HepG2 (cell line): ENCODE results near the gene RHOC. TPM values are rescaled to one million over a fixed set of nuclear protein-coding genes. Genes with fewer than 3 reads are reported as not detected.

ENCODE experiments used
- CHD2 ChIP-seq: IDR thresholded peaks from 2 replicates; pipeline ENCODE4 v1.6.1; 2011; ENCODE audit warnings: low read depth, low read length, improper control_type of control experiment
- GABPB1 ChIP-seq: IDR thresholded peaks from 2 replicates; pipeline ENCODE4 v1.6.1; 2016; ENCODE audit warnings: mild to moderate bottlenecking, missing genetic modification reagents, moderate library complexity, missing compliant biosample characterization
- GTF2F1 ChIP-seq: fragments of 150-350 bp; IDR thresholded peaks from 2 replicates; pipeline ENCODE4 v1.6.1; 2014; ENCODE audit warnings: low read length
- KDM3A ChIP-seq: IDR thresholded peaks from 2 replicates; pipeline ENCODE4 v1.6.1; 2018; ENCODE audit warnings: low read depth, missing compliant biosample characterization
- RBAK ChIP-seq: sonication (generic); formaldehyde crosslinking; IDR thresholded peaks from 2 replicates; pipeline ENCODE4 v1.5.1; 2020; ENCODE audit warnings: mild to moderate bottlenecking, missing genetic modification reagents
- ZFYVE20 ChIP-seq: sonication (generic); formaldehyde crosslinking; IDR thresholded peaks from 2 replicates; pipeline ENCODE4 v1.8.0; 2023; ENCODE audit warnings: low read depth, mild to moderate bottlenecking, moderate library complexity, missing genetic modification reagents, borderline replicate concordance
- ZNF75D ChIP-seq: sonication (generic); formaldehyde crosslinking; IDR thresholded peaks from 2 replicates; pipeline ENCODE4 v1.8.1; 2023; ENCODE audit warnings: missing genetic modification reagents, mild to moderate bottlenecking, borderline replicate concordance
- ZNF775 ChIP-seq: sonication (generic); formaldehyde crosslinking; IDR thresholded peaks from 2 replicates; pipeline ENCODE4 v1.4.0; 2020; ENCODE audit warnings: missing genetic modification reagents, mild to moderate bottlenecking, moderate library complexity, borderline replicate concordance
- polyA plus RNA-seq, 8 experiments: library from polyadenylated mRNA; depleted of rRNA in 3 of 8; stranded (reverse) in 7 of 8; unstranded in 1 of 8; fragments of >200 nt; fragmentation: Illumina TruSeq in 4 of 8; extraction: Trizol in 4 of 8; gene quantifications; 2 replicates each; pipeline versions ENCODE4 v1.2.1 to v1.2.3, GENCODE V29; 2011 to 2016; ENCODE audit warnings: low read depth in 4 of 8, missing spikeins in 1 of 8, mixed read lengths in 1 of 8; ENCODE audit not compliant: insufficient read depth in 1 of 8
- total RNA-seq, 5 experiments: library from RNA; depleted of rRNA; stranded (reverse); fragments of >200 nt; fragmentation: Illumina TruSeq; extraction: Trizol; gene quantifications; 2 replicates each; pipeline ENCODE4 v1.2.3, GENCODE V29; 2016; ENCODE audit warnings: low read depth in 1 of 5
- TF ChIP-seq, protein P1 (sequence below), 2 experiments: sonication (generic) in 1 of 2; formaldehyde crosslinking in 1 of 2; IDR thresholded peaks; 2 replicates each; pipeline versions ENCODE4 v1.4.0 to v1.6.1; 2018 to 2020; ENCODE audit warnings: missing genetic modification reagents in 2 of 2, borderline replicate concordance in 1 of 2, low read depth in 1 of 2, mild to moderate bottlenecking in 1 of 2, missing biosample characterization in 1 of 2
- TF ChIP-seq, protein P2 (sequence below), 2 experiments: fragments of 450-650 bp in 1 of 2; sonication (generic) in 1 of 2; formaldehyde crosslinking; IDR thresholded peaks; 2 replicates each; pipeline versions ENCODE4 v1.5.0 to v1.8.0; 2020 to 2022; ENCODE audit warnings: mild to moderate bottlenecking in 1 of 2, missing genetic modification reagents in 1 of 2
- TF ChIP-seq, protein P3 (sequence below): sonication (generic); formaldehyde crosslinking; IDR thresholded peaks from 2 replicates; pipeline ENCODE4 v1.9.0; 2022; ENCODE audit warnings: low read depth, missing genetic modification reagents
- TF ChIP-seq, protein P4 (sequence below): sonication (generic); formaldehyde crosslinking; IDR thresholded peaks from 2 replicates; pipeline ENCODE4 v1.5.1; 2020; ENCODE audit warnings: mild to moderate bottlenecking, missing genetic modification reagents, borderline replicate concordance
- TF ChIP-seq, protein P5 (sequence below): sonication (generic); formaldehyde crosslinking; IDR thresholded peaks from 2 replicates; pipeline ENCODE4 v1.5.0; 2020; ENCODE audit warnings: mild to moderate bottlenecking, missing genetic modification reagents
- TF ChIP-seq, protein P6 (sequence below): sonication (generic); formaldehyde crosslinking; IDR thresholded peaks from 2 replicates; pipeline ENCODE4 v1.5.1; 2020; ENCODE audit warnings: missing genetic modification reagents, mild to moderate bottlenecking, borderline replicate concordance

RHOC gene
- total and polyA plus RNA-seq, 2 of the 13 experiments (the other 11 are each of a cell fraction or from before 2014, with no cell fraction given), result 64.3 to 182 TPM

DNA sequence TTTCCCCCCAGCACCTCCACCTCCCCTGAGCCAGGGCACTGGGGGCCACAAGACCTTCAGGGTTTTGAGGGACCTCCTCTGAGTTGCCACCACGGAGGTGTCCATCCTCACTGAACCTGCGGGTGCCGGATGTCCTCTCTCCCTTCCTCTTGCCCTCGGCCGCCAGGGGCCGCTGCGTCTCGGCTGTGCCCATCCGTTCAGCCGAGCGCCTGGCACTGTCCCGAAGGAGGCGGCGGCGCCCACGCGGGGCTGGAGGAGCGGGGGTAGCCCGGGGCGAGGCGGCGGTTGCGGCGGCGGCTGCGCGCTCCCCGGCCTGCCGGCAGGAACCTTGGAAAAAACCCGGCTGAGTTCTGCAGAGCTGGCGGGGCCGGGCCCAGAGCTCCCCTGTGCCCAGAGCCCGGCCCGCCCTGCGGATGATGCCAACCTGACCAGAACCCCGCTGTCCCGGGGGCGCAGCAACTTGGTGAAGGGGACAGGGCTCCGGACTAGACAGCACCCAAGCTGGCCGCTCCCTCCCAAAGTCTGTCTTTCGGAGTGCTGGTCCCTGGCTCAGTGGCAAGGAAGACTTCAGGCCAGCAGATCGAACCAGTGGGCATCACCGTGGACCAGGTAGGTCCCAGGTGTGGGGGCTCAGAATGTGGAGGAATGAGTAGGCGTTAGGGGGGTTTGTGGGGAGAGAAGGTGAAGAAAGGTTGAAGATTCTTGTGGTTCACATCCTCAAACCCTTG is 11.9 kb upstream of the RHOC start (continued):
- TF ChIP-seq, protein P1, sequence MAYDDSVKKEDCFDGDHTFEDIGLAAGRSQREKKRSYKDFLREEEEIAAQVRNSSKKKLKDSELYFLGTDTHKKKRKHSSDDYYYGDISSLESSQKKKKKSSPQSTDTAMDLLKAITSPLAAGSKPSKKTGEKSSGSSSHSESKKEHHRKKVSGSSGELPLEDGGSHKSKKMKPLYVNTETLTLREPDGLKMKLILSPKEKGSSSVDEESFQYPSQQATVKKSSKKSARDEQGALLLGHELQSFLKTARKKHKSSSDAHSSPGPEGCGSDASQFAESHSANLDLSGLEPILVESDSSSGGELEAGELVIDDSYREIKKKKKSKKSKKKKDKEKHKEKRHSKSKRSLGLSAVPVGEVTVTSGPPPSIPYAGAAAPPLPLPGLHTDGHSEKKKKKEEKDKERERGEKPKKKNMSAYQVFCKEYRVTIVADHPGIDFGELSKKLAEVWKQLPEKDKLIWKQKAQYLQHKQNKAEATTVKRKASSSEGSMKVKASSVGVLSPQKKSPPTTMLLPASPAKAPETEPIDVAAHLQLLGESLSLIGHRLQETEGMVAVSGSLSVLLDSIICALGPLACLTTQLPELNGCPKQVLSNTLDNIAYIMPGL (CRISPR knock-in tag; IDR thresholded peaks at IDR 0.05; ENCODE audit: borderline replicate concordance in 1 of 2, low read depth in 1 of 2), result 0 out of 4 replicates have a peak, but pooled peaks of 1 of the 2 experiments have one; percentile 35
- TF ChIP-seq, protein P2, sequence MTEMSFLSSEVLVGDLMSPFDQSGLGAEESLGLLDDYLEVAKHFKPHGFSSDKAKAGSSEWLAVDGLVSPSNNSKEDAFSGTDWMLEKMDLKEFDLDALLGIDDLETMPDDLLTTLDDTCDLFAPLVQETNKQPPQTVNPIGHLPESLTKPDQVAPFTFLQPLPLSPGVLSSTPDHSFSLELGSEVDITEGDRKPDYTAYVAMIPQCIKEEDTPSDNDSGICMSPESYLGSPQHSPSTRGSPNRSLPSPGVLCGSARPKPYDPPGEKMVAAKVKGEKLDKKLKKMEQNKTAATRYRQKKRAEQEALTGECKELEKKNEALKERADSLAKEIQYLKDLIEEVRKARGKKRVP (CRISPR knock-in tag; IDR thresholded peaks at IDR 0.05), result no peak
- TF ChIP-seq, protein P3, sequence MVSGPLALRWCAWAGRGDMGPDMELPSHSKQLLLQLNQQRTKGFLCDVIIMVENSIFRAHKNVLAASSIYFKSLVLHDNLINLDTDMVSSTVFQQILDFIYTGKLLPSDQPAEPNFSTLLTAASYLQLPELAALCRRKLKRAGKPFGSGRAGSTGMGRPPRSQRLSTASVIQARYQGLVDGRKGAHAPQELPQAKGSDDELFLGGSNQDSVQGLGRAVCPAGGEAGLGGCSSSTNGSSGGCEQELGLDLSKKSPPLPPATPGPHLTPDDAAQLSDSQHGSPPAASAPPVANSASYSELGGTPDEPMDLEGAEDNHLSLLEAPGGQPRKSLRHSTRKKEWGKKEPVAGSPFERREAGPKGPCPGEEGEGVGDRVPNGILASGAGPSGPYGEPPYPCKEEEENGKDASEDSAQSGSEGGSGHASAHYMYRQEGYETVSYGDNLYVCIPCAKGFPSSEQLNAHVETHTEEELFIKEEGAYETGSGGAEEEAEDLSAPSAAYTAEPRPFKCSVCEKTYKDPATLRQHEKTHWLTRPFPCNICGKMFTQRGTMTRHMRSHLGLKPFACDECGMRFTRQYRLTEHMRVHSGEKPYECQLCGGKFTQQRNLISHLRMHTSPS (CRISPR knock-in tag), result peak; percentile 80
- TF ChIP-seq GTF2F1, result no peak
- TF ChIP-seq KDM3A (CRISPR knock-in tag), result no peak
- no peak for TF ChIP-seq ZNF75D
- no peak for TF ChIP-seq CHD2
- peak; percentile 62 for TF ChIP-seq GABPB1 (CRISPR knock-in tag)
- no peak for TF ChIP-seq RBAK (CRISPR knock-in tag)
- TF ChIP-seq ZFYVE20 (CRISPR knock-in tag), result no peak
- TF ChIP-seq, protein P4, sequence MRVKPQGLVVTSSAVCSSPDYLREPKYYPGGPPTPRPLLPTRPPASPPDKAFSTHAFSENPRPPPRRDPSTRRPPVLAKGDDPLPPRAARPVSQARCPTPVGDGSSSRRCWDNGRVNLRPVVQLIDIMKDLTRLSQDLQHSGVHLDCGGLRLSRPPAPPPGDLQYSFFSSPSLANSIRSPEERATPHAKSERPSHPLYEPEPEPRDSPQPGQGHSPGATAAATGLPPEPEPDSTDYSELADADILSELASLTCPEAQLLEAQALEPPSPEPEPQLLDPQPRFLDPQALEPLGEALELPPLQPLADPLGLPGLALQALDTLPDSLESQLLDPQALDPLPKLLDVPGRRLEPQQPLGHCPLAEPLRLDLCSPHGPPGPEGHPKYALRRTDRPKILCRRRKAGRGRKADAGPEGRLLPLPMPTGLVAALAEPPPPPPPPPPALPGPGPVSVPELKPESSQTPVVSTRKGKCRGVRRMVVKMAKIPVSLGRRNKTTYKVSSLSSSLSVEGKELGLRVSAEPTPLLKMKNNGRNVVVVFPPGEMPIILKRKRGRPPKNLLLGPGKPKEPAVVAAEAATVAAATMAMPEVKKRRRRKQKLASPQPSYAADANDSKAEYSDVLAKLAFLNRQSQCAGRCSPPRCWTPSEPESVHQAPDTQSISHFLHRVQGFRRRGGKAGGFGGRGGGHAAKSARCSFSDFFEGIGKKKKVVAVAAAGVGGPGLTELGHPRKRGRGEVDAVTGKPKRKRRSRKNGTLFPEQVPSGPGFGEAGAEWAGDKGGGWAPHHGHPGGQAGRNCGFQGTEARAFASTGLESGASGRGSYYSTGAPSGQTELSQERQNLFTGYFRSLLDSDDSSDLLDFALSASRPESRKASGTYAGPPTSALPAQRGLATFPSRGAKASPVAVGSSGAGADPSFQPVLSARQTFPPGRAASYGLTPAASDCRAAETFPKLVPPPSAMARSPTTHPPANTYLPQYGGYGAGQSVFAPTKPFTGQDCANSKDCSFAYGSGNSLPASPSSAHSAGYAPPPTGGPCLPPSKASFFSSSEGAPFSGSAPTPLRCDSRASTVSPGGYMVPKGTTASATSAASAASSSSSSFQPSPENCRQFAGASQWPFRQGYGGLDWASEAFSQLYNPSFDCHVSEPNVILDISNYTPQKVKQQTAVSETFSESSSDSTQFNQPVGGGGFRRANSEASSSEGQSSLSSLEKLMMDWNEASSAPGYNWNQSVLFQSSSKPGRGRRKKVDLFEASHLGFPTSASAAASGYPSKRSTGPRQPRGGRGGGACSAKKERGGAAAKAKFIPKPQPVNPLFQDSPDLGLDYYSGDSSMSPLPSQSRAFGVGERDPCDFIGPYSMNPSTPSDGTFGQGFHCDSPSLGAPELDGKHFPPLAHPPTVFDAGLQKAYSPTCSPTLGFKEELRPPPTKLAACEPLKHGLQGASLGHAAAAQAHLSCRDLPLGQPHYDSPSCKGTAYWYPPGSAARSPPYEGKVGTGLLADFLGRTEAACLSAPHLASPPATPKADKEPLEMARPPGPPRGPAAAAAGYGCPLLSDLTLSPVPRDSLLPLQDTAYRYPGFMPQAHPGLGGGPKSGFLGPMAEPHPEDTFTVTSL, result no peak
- TF ChIP-seq ZNF775 (CRISPR knock-in tag), result no peak
- TF ChIP-seq, protein P5, sequence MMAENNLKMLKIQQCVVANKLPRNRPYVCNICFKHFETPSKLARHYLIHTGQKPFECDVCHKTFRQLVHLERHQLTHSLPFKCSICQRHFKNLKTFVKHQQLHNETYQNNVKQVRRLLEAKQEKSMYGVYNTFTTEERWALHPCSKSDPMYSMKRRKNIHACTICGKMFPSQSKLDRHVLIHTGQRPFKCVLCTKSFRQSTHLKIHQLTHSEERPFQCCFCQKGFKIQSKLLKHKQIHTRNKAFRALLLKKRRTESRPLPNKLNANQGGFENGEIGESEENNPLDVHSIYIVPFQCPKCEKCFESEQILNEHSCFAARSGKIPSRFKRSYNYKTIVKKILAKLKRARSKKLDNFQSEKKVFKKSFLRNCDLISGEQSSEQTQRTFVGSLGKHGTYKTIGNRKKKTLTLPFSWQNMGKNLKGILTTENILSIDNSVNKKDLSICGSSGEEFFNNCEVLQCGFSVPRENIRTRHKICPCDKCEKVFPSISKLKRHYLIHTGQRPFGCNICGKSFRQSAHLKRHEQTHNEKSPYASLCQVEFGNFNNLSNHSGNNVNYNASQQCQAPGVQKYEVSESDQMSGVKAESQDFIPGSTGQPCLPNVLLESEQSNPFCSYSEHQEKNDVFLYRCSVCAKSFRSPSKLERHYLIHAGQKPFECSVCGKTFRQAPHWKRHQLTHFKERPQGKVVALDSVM (CRISPR knock-in tag), result no peak
- TF ChIP-seq, protein P6, sequence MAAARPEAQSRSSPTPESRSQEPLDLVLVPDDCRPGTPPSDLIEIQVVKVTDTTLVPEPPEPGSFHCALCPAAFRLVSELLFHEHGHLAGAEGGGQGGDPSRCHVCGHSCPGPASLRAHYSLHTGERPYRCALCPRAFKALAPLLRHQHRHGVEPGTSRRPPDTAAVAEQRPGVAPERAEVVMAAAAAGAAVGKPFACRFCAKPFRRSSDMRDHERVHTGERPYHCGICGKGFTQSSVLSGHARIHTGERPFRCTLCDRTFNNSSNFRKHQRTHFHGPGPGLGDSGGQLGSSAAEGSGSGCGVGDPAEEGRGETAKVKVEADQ (CRISPR knock-in tag), result no peak
